Neural crest cell (in vitro differentiated cells): ENCODE data around the gene ZNF441. TPM values are rescaled to one million over a fixed set of nuclear protein-coding genes. Genes with fewer than 3 reads are reported as not detected.

Experiments used
- DNase-seq: peaks from one replicate; pipeline ENCODE4 v3.0.0; 2021; ENCODE audit warnings: low read depth, mixed read lengths, low spot score
- H3K27ac Mint-ChIP-seq: one replicate; pipeline ENCODE4 v1.8.0; 2021; ENCODE audit warnings: mild to moderate bottlenecking, mixed read lengths; ENCODE audit not compliant: unreplicated experiment
- H3K27me3 Mint-ChIP-seq: 2 replicates; pipeline ENCODE4 v1.8.0; 2021; ENCODE audit warnings: low read depth, mild to moderate bottlenecking, mixed read lengths
- H3K36me3 Mint-ChIP-seq: 2 replicates; pipeline ENCODE4 v1.8.0; 2021; ENCODE audit warnings: low read depth, mild to moderate bottlenecking, mixed read lengths
- H3K4me1 Mint-ChIP-seq: 2 replicates; pipeline ENCODE4 v1.8.0; 2021; ENCODE audit warnings: mixed read lengths
- H3K4me3 Mint-ChIP-seq: one replicate; pipeline ENCODE4 v1.8.0; 2021; ENCODE audit warnings: mild to moderate bottlenecking, mixed read lengths
- H3K9me3 Mint-ChIP-seq: 2 replicates; pipeline ENCODE4 v1.8.0; 2021; ENCODE audit warnings: mixed read lengths
- CTCF ChIP-seq: fragments of 200-600 bp; sonication (generic); conservative IDR thresholded peaks from 2 replicates; pipeline ENCODE4 v1.5.0; 2021; ENCODE audit warnings: antibody characterized with exemption, mild to moderate bottlenecking
- total RNA-seq: library from RNA; stranded (reverse); gene quantifications from 2 replicates; pipeline ENCODE4 v1.2.1, GENCODE V29; 2021

Gene ZNF441
- total RNA-seq, 1 donor from 2014 or later: 3.9 TPM

GRCh38 chr19:11736696-11737095, 30.1 kb upstream of the ZNF441 start:
- no peak for DNase-seq
- Mint-ChIP-seq H3K36me3 (peaks cover 12% of the 10 kb centered on the region), H3K4me3 (peak overlapping the region; percentile 99), H3K4me1 (peaks cover 24% of the 10 kb centered on the region), H3K27me3 (no peaks in the 10 kb centered on the region), H3K27ac (no peak overlapping the region), H3K9me3 (no peaks in the 10 kb centered on the region)
- TF ChIP-seq CTCF: no peak

- peaks cover 9% of the 10 kb centered on the region for H3K36me3 Mint-ChIP-seq
- no peaks in the 10 kb centered on the region for H3K9me3 Mint-ChIP-seq
- H3K27me3 Mint-ChIP-seq: no peaks in the 10 kb centered on the region
- H3K4me3 Mint-ChIP-seq: peak overlapping the region; percentile 99
- peaks cover 24% of the 10 kb centered on the region for H3K4me1 Mint-ChIP-seq
- DNase-seq: no peak
- TF ChIP-seq CTCF: no peak
- peak overlapping the region; percentile 94 for H3K27ac Mint-ChIP-seq
Observed at GRCh38 chr19:11737964-11738745, 28.6 kb upstream of the ZNF441 start.

GRCh38 chr19:11738746-11739620, 27.8 kb upstream of the ZNF441 start, which contains the start of gene ZNF823:
ZNF823 (minus strand) TSS chr19:11738946; CDS start chr19:11738819, 127 bp downstream.
- Mint-ChIP-seq H3K27me3 (no peaks in the 10 kb centered on the region), H3K4me1 (peaks cover 24% of the 10 kb centered on the region), H3K36me3 (peaks cover 9% of the 10 kb centered on the region), H3K27ac (peak within 1 kb of the TSS; percentile 98), H3K9me3 (no peaks in the 10 kb centered on the region), H3K4me3 (peak within 1 kb of the TSS; percentile 99)
- TF ChIP-seq CTCF: no peak
- DNase-seq: peak; percentile 99

GRCh38 chr19:11745869-11746268, 20.9 kb upstream of the ZNF441 start:
- Mint-ChIP-seq H3K9me3 (peaks cover 18% of the 10 kb centered on the region), H3K4me3 (no peak overlapping the region), H3K27me3 (peaks cover 10% of the 10 kb centered on the region), H3K27ac (no peak overlapping the region), H3K4me1 (no peaks in the 10 kb centered on the region), H3K36me3 (peaks cover 15% of the 10 kb centered on the region)
- DNase-seq: no peak
- TF ChIP-seq CTCF: no peak

- Mint-ChIP-seq H3K36me3 (peaks cover 19% of the 10 kb centered on the region), H3K9me3 (peaks cover 22% of the 10 kb centered on the region), H3K4me1 (no peaks in the 10 kb centered on the region), H3K4me3 (no peak overlapping the region), H3K27me3 (peaks cover 10% of the 10 kb centered on the region), H3K27ac (no peak overlapping the region)
- TF ChIP-seq CTCF: no peak
- DNase-seq: no peak
Observed at GRCh38 chr19:11747277-11747676, 19.5 kb upstream of the ZNF441 start.
